Nucleus accumbens (tissue), 56 donors: ENCODE data around the gene CARD19.
"Not testable (repeated sequence)": the region's sequence is repeated elsewhere in the genome, so short reads cannot be mapped to it uniquely, and the experiment has no call there.

Experiments
- DNase-seq, 56 donors: peaks; one replicate each; lab custom pipeline; 2025; lab: John Stamatoyannopoulos, UW

Gene CARD19

DNA sequence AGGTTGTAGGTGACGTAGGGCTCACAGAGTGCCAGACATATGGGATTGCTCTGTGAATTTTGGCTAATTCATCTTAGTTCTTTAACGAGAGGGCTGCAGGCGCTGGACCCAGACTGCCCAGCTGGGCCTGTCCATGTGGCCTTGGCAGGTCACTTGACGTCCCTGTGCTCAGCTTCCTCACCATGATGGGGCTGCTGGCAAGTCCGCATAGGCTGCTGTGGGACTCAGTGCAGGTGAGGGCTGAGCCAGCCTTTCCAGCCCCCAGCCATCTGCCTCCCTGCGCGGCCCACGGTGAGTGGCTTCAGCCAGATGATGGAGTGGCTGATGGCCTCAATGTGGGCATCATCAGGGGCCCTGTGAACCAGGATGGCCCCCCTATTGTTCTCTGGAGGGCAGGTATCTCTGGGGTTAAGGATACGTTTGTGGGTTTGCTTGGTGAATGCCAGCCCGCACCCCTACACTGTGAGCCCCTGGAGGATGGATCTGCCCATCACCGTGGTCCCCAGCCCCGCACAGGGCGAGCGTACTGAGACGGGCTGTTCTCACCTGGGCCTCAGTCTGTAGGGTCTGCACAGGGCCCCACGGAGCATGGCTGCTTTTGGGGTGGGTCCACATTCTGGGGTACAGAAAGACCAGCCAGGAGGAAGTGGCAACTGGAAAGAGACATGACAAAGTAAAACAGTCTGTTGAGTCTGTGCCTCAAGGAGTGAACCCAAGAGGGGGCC lies 3.7 kb downstream of the CARD19 start:
- DNase-seq = no peak

DNA sequence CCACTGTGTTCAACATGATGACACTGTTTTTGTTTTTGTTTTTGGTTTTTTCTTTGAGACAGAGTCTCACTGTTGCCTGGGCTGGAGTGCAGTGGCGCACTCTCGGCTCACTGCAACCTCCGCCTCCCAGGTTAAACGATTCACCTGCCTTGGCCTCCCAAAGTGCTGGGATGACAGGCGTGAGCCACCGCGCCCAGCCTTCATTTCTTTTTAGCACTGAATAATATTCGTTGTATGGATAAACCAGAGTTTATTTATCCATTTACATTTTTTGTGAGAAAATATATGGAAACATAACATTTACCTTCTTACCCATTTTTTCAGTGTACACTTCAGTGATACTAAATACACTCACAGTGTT lies 4.2 kb downstream of the CARD19 start:
- DNase-seq = no peak

DNA sequence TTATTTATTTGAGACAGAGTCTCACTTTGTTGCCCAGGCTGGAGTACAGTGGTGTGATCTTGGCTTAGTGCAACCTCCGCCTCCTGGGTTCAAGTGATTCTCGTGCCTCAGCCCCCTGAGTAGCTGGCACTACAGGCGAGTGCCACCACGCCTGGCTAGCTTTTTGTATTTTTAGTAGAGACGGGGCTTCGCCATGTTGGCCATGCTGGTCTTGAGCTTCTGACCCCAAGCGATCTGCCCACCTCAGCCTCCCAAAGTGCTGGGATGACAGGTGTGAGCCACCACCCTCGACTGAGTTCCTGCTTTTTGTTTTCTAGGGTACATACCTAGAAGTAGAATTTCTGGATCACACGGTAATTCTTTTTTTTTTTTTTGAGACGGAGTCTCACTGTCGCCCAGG lies 5.1 kb downstream of the CARD19 start:
- DNase-seq = not testable (repeated sequence)

GRCh38 chr9:93105620-93106019 lies 9.6 kb downstream of the CARD19 start:
- DNase-seq = no peak

DNA sequence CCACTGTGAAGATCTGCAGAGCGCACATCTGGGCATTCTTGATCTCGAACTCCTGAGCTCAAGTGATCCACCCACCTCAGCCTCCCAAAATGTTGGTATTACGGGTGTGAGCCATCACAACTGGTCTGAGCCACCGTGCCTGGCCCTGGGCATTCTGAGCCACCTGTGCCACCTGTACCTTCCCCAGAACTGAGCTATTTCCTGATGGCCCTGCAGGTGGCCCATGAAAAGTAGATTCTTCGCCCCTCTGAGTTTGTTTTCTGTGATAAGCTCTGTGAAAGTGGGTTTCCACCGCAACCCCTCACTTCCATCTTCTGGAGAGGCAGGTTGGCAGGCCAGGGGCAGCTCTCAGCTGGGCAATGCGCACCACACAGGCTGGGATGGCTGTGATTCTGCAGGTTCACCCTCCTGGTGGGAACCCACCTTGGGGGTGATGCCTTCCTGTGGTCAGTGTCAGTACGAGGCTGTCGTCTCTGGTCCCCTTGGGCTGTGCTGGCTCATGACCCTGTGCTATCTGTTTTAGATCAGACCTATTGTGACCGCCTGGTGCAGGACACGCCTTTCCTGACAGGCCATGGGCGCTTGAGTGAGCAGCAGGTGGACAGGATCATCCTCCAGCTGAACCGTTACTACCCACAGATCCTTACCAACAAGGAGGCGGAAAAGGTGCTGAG lies 11.3 kb downstream of the CARD19 start:
- DNase-seq = no peak

- no peak for DNase-seq
These were observed 11.8 kb downstream of the CARD19 start for GRCh38 chr9:93107825-93108161.

DNA sequence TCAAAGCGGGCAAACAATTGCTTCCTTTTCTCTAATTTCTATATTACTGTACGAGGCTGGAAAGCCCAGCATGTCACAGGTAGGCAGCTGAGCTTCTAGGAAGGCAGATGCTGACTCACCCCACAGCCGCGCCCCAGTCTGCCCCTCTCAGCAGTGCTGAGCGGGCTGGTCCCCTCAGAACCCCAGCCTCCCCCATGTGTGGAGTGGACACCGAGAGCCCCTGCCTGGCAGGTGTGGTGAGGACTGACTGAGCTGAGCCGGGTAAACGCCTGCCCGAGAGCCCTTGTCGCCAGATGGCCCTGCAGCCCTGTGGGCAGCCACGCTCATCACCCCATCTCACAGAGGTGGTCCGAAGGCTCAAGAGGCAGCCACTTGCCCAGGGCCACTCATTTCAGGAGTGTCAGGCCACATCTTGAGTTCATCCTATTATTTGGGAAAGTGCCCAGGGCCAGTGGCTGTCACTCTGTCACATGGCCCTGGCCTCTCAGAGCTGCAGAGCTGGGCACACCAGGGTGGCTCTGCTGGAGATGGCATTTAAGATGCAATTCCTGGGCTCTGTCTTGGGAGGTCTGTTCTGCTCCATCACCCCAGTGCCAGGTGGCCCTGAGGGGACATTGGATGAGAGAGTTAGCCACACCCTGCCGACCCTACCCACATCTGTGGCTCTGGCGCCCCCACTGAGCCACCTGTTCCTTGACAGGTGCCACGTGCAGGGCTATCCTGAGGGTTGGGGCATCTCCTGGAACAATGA lies 12.4 kb downstream of the CARD19 start:
- DNase-seq = no peak

DNA sequence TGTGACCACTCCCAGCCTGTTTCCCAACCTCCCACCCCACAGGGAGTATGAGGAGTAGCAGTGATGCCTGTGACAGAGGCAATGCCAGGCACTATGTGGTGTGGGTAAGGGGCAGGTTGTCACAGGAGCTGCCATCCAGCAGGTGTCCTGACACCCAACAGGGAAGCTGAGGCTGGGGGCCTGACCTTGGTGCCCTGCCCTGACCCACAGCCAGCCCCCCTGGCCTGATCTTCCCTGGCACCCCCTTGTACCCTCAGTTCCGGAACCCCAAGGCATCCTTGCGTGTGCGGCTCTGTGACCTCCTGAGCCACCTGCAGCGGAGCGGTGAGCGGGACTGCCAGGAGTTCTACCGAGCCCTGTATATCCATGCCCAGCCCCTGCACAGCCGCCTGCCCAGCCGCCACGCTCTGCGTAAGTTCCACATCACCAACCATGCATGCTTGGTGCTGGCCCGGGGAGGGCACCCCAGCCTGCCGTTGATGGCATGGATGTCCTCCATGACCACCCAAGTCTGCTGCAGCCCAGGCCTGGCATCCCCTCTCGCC lies 14.4 kb downstream of the CARD19 start:
- DNase-seq = no peak

DNA sequence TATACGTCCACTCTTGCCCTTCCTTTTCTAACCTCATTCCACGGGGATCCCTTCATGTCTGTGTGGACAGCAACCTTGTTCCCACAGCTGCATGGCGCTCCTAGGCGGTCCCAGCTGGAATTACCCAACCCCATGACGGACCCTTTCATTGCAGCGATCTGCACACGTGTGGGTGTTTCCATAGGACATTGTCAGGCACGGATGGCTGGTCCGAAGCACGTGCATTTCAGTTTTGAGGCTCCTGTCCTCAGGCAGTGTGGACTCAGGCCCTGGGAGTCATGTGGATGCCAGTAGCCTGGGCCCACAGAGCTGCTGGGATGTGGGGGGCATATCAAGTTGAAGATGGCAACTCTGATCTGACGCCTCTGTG lies 15.0 kb downstream of the CARD19 start:
- no peak for DNase-seq

DNA sequence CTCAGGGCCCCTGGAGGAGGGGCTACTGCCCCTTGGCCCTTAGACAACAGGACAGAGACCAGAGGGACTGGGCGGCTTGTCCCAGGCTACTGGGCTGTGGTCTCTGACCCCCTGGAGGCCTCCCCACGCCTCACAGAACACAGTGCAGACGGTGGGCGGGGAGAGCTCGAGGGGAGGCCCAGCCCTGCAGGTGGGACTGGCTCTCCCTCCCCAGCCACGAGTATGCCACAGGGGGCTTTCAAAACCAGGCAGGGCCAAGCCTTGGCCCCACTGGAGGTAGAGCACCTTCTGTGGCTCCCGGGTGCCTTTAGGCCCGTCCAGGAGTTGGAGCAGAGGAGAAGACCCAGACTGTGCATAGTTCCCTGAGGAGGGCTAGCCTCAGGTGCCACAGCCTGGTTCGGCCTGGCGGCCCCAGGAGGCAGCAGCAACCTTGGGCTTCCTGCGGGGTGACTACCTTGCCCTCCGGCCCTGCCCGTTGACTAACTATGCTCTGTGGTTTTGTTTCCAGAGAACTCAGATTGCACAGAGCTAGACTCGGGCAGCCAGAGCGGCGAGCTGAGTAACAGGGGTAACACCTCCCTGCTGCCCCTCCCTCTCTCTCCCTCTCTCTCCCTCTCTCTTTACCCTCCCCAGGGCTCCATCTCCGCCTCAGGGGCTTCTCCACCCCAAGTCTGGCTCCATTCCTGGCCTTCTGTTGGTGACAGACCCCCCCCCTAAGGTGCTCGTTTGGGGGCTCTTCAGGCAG lies 15.5 kb downstream of the CARD19 start:
- no peak for DNase-seq

DNA sequence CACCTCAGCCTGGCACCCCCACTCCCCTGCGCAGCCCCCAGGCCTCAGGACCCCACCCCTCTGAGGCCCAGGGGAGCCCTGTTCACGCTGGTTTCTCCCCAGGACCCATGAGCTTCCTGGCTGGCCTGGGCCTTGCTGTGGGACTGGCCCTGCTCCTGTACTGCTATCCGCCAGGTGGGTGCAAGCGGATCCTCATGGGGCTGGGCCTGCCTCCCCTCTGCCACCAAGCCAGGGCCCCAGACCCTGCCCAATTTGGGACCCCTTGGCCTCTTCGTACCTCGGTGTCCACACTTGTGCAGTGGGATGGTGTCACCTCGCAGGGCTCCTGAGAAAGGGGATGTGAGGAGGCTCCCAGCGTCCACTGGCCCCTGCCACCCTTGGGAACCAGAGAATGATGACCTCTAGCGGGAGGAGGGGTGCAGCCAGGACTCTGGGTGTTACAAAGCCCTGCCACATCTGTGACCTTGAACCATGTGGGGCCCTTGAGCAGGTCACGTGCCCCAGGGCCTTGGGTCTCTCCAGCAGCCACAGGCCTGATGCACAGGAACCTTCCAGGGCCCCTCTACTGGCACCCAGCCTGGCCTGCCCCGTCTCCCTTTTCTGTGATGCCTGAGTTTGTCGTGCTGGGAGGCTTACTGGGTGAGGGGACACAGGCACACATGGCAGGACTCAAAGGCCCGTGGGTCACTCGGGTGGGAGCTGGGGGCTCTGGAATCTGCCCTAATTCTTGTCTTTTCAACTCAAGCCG lies 16.3 kb downstream of the CARD19 start:
- DNase-seq = no peak

DNA sequence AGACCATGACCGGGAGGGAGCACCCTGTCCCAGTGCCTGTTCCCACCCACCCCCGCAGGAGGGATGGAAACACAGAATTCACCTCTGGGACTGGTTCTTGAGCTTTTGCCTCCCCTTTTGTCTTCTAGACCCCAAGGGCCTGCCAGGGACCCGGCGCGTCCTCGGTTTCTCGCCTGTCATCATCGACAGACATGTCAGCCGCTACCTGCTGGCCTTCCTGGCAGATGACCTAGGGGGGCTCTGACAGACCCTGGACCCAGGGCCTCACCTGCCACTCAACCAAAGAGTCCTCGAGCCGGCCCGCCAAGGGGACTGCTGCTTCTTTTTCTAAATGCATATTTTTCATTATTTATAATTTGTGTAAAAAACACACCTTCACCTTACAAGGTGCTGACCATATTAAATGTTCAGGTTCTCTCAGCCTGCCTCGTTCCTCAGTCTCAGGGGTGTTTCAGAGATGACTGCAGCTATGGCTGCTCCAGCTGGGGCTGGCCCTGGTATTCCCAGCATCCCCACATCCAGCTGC lies 16.9 kb downstream of the CARD19 start:
- DNase-seq = no peak

GRCh38 chr9:93114169-93114983 lies 18.4 kb downstream of the CARD19 start:
- no peak for DNase-seq

DNA sequence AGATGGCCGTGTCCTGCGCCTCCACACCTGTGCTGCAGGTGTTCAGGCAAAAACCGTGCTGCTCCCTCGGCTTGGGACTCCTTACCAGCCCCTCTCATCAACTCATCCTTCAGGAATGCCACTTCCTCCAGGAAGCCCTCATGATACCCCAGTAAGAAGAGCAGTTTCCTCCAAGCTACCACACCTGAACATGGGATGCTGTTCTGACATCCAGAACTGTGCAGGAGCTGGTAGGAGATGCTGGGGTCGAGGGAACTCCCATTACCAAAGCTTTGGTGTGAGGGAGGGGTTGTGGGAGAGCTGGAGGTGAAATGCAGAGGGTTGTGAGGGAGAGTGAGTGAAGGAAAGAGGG lies 18.9 kb downstream of the CARD19 start:
- no peak for DNase-seq

GRCh38 chr9:93115486-93116071 lies 19.6 kb downstream of the CARD19 start:
- DNase-seq = no peak

DNA sequence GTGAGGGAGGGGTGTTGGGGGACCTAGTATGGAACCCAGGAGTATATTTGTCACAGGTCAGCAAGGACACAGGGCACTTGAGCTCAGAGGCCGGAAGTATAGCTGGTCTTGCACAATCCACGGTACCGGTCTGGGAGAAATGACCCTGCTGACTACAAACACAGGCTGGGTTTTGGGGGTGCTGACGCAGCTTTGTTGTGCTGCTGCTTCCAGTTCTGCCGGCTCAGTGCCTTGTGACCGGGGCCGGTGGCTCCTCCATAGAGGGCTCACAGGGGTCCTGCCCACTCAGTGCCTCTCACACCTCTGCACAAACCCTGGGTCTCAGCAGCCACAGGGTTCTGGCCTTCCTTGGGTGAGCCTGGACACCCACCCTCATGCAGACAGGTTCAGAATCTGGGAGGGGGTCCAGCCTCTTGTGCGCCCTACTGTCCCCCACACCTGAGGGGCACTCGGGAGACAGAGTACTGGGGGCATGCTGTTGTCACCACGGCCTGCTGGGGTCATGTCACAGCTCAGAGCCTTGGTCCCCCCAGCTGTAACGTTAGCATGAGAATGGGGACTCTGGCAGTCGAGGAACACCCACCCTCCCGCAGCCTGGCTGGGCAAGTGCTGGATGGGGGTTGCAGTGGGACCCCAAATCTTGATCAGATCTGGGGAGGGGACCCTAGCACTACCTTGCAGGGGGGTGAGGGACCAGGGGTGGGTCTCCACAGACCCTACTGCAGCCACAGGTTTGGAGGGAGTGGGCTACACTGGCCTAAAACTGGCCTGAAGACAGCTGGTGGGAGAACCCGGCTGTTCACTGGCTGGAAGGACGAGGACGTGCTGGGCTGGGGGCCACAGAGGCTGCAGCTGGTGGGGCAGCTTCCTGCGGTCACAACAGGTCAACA lies 20.3 kb downstream of the CARD19 start:
- DNase-seq = peak in 12 of 56 donors; percentile 15 to 56 (median 32)

DNA sequence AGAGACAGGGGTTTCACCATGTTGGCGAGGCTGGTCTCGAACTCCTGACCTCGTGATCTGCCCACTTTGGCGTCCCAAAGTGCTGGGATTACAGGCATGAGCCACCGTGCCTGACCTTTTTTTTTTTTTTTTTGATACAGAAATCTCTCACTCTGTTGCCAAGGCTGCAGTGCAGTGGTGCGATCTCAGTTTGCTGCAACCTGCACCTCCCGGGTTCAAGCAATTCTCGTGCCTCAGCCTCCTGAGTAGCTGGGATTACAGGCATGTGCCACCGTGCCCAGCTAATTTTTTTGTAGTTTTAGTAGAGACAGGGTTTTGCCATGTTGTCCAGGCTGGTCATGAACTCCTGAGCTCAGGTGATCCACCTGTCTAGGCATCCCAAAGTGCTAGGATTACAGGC lies 21.5 kb downstream of the CARD19 start:
- DNase-seq = not testable (repeated sequence)
